Measurements from ENCODE around the gene GDF15. TPM values are rescaled to one million over a fixed set of nuclear protein-coding genes. Genes with fewer than 3 reads are reported as not detected.

The GDF15 gene
- total RNA-seq, 4 donors from 2014 or later, result 0.76 to 2.3 TPM; not detected in 2

DNA sequence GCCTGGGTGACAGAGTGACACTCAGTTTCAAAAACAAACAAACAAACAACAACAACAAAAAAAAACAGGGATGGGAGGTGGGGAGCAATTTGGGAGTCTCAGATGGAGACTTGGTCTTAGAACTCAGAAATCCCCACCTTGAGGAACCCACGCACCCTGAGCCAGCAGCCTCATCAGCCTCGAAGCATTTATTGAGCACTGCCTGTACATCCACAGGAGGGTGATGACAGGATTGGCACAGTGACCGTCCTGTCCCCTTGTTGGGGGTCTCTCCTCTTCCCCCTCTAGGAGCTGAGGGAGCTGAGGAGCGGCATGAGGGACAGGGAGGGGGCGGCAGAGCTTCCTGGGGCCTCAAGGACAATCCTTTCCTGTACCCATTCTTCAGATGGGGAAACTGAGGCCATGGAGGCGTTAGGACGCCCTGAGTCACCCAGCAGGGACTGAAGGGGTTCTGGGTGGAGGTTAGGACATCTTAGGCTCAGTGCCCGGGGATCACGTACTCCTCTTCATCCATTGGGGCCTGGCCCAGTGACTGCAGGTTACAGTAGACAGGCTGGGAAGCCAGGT lies 5.6 kb downstream of the GDF15 start:
- TF ChIP-seq POLR2A (IDR thresholded peaks at IDR 0.05), result no peak
- TF ChIP-seq, protein P1, sequence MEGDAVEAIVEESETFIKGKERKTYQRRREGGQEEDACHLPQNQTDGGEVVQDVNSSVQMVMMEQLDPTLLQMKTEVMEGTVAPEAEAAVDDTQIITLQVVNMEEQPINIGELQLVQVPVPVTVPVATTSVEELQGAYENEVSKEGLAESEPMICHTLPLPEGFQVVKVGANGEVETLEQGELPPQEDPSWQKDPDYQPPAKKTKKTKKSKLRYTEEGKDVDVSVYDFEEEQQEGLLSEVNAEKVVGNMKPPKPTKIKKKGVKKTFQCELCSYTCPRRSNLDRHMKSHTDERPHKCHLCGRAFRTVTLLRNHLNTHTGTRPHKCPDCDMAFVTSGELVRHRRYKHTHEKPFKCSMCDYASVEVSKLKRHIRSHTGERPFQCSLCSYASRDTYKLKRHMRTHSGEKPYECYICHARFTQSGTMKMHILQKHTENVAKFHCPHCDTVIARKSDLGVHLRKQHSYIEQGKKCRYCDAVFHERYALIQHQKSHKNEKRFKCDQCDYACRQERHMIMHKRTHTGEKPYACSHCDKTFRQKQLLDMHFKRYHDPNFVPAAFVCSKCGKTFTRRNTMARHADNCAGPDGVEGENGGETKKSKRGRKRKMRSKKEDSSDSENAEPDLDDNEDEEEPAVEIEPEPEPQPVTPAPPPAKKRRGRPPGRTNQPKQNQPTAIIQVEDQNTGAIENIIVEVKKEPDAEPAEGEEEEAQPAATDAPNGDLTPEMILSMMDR (IDR thresholded peaks at IDR 0.05), result no peak
- H3K9me3 ChIP-seq, result no peaks in the 10 kb centered on the region
- H3K4me1 ChIP-seq, result peaks cover 3 to 26% (median 11%) of the 10 kb centered on the region in 3 donors
- H3K27me3 ChIP-seq, result peaks cover 0 to 27% (median 0%) of the 10 kb centered on the region in 4 donors
- WGBS, 2 donors, result 50 to 80% methylated on average over 2 of the region's 9 CpGs
- H3K36me3 ChIP-seq, result no peaks in the 10 kb centered on the region
- no peak overlapping the region for H3K4me3 ChIP-seq
- no peak overlapping the region for H3K27ac ChIP-seq
- intact Hi-C loops (cut with DNase I), result no loop called here
- no peak for DNase-seq

DNA sequence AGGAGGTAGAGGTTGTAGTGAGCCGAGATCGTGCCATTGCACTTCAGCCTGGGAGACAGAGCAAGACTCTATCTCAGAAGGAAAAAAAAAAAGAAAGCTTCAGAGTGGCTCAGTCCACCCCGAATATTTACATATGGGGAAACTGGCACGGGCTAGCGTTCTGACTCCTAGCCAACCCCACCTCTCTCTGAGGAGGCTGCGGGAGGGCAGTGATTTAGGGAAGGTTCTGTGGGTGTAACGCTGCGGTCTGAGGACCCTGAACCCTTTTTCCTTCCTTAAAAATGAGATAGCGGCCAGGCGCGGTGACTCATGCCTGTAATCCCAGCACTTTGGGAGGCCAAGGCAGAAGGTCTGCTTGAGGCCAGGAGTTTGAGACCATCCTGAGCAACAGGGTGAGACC lies 6.5 kb downstream of the GDF15 start:
- Histone ChIP-seq H3K27me3 (peaks cover 0 to 27% (median 1%) of the 10 kb centered on the region in 4 donors), H3K27ac (peak overlapping the region in 1 of 4 donors; percentile 22), H3K4me3 (no peak overlapping the region), H3K36me3 (no peaks in the 10 kb centered on the region), H3K9me3 (no peaks in the 10 kb centered on the region), H3K4me1 (peaks cover 3 to 26% (median 15%) of the 10 kb centered on the region in 3 donors)
- WGBS, 2 donors, result 29 to 36% methylated on average over 8 to 11 of the region's 11 CpGs
- intact Hi-C loops (cut with DNase I), result no loop called here
- TF ChIP-seq, protein P1 (IDR thresholded peaks at IDR 0.05), result no peak
- no peak for DNase-seq

DNA sequence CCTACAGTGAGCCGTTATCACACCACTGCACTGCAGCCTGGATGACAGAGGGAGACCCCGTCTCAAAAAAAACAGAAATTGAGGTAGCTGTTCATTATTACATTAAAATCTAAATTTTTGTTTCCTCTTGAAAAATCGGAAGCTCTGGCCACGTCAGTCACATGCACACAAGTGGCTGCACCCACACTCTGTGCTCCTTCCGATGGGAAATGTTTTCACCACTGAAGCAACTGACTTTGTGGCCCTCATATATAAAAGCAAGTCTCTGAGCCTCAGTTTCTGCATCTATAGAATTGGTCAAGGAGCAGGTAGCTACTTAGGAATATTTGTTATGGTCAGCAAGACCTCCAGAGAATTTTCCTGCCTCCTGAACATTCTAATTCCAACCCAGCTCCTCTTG lies 7.0 kb downstream of the GDF15 start:
- H3K4me3 ChIP-seq, result peak overlapping the region in 2 of 4 donors; percentile 5 to 26
- H3K9me3 ChIP-seq, result no peaks in the 10 kb centered on the region
- H3K36me3 ChIP-seq, result no peaks in the 10 kb centered on the region
- DNase-seq, result no peak
- whole genome bisulfite sequencing, 2 donors, result 59 to 63% methylated on average over 5 of the region's 5 CpGs
- peaks cover 0 to 27% (median 2%) of the 10 kb centered on the region in 4 donors for H3K27me3 ChIP-seq
- peaks cover 3 to 26% (median 14%) of the 10 kb centered on the region in 3 donors for H3K4me1 ChIP-seq
- peak overlapping the region in 2 of 4 donors; percentile 22 to 54 for H3K27ac ChIP-seq
- no peak for TF ChIP-seq POLR2A (IDR thresholded peaks at IDR 0.05)
- TF ChIP-seq, protein P1 (IDR thresholded peaks at IDR 0.05), result no peak
- intact Hi-C loops (cut with DNase I), result no loop called here

DNA sequence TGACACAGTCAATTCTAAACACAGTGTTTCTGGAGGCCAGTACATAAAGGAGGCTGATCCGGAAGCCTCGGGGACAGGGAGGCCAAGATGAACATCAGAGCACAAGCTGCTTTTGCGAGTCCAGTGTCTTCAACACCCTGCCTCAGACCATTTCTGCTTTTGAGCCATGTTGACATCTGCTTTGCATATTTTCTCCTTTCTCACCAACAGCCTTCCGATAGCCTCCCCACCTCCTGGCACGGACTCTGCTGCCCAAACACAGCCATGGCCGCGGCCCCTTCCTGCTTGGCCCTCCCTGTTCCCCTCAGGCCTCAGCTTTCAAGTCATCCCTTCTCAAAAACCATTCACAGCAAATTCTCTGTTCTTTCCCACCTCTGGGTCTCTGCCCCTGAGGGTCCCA lies 7.9 kb downstream of the GDF15 start:
- TF ChIP-seq, protein P1 (IDR thresholded peaks at IDR 0.05), result no peak
- TF ChIP-seq POLR2A (IDR thresholded peaks at IDR 0.05), result no peak
- Histone ChIP-seq H3K36me3 (no peaks in the 10 kb centered on the region), H3K4me3 (peak overlapping the region in 2 of 4 donors; percentile 5 to 26), H3K4me1 (peaks cover 0 to 26% (median 9%) of the 10 kb centered on the region in 3 donors), H3K9me3 (no peaks in the 10 kb centered on the region), H3K27me3 (peaks cover 0 to 31% (median 2%) of the 10 kb centered on the region in 4 donors), H3K27ac (peak overlapping the region in 2 of 4 donors; percentile 22 to 54)
- intact Hi-C loops (cut with DNase I), result no loop called here
- no peak for DNase-seq
- WGBS, 2 donors, result 48 to 62% methylated on average over 7 of the region's 7 CpGs

DNA sequence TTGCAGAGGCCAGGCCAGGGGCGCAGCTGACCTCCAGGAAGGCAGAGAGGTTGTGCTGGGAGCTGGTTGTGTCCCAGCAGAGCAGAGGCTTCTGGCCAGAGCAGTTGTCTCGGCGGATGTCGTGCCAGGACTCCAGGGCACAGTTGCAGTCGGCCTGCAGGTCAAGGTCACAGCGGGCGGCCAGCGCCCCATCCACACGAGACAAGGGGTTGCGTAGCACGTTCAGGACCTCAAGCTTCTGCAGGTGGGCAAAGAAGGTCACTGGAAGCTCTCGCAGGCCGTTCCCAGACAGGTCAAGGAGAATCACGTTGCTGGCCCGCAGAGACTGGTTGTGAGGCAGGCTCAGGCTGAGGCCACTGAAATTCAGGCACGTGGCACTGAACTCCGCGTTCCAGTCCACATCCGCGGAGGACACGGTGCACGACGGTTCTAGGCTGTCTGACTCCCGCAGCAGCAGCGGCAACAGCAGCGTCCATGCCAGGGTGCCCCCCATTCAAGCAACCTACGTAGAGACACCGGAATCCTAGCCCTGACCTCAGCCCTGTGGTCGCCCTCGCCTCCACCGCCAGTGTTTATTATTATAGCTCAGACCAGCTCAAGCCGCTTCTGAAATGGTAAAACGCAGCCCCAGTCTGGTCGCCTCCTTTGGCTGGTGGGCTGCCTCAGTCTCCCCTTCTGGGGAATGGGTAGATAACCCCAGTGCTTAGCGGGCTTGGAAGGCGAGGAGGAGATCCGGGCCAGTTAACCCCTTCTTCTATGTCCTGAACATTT lies 10.7 kb downstream of the GDF15 start:
- Histone ChIP-seq H3K4me1 (peaks cover 0 to 37% (median 10%) of the 10 kb centered on the region in 3 donors), H3K36me3 (no peaks in the 10 kb centered on the region), H3K27ac (peak overlapping the region in 2 of 4 donors; percentile 11 to 25), H3K4me3 (peak overlapping the region in 3 of 4 donors; percentile 10 to 52 (median 35)), H3K9me3 (no peaks in the 10 kb centered on the region), H3K27me3 (peaks cover 0 to 31% (median 2%) of the 10 kb centered on the region in 4 donors)
- no peak for DNase-seq
- intact Hi-C loops (cut with DNase I), result no loop called here
- WGBS, 2 donors, result 43 to 60% methylated on average over 3 to 7 of the region's 37 CpGs
- TF ChIP-seq, protein P1 (IDR thresholded peaks at IDR 0.05), result no peak
- no peak for TF ChIP-seq POLR2A (IDR thresholded peaks at IDR 0.05)

All from esophagus squamous epithelium (tissue), 5 donors.